Measurements from ENCODE around the gene ATXN1.

ATXN1 gene

GRCh38 chr6:16389642-16390041, 371.6 kb downstream of the ATXN1 start:
- Histone ChIP-seq H4K20me1 (ENCODE audit: control insufficient read depth, insufficient read depth, low read depth, low read length) (no peaks in the 10 kb centered on the region), H3K9me3 (ENCODE audit: control insufficient read depth, insufficient read depth, low read length) (no peaks in the 10 kb centered on the region), H3K4me2 (ENCODE audit: low read length) (no peak overlapping the region), H3K4me3 (ENCODE audit: low read length) (no peak overlapping the region), H3K4me1 (ENCODE audit: control insufficient read depth, low read length) (no peaks in the 10 kb centered on the region), H3K27ac (ENCODE audit: low read depth, low read length) (no peak overlapping the region), H3K9me2 (replicated peaks; ENCODE audit: control insufficient read depth, low read length) (no peaks in the 10 kb centered on the region), H3K27me3 (ENCODE audit: control insufficient read depth, low read length) (no peaks in the 10 kb centered on the region), H3K79me2 (ENCODE audit: control insufficient read depth, low read length) (no peaks in the 10 kb centered on the region), H3K36me3 (ENCODE audit: control insufficient read depth, low read length) (no peaks in the 10 kb centered on the region), H3F3A (ENCODE audit: control insufficient read depth, insufficient read depth) (no peaks in the 10 kb centered on the region)
- TF ChIP-seq CTCF (IDR thresholded peaks at IDR 0.05; ENCODE audit: low read depth, low read length, poor library complexity, severe bottlenecking) = no peak
- TF ChIP-seq EZH2phosphoT487 (IDR thresholded peaks at IDR 0.05; ENCODE audit: borderline replicate concordance, low read length) = no peak

GRCh38 chr6:16388488-16388887, 372.8 kb downstream of the ATXN1 start:
- Histone ChIP-seq H3K27me3 (ENCODE audit: control insufficient read depth, low read length) (no peaks in the 10 kb centered on the region), H3F3A (ENCODE audit: control insufficient read depth, insufficient read depth) (no peaks in the 10 kb centered on the region), H3K27ac (ENCODE audit: low read depth, low read length) (no peak overlapping the region), H3K4me2 (ENCODE audit: low read length) (no peak overlapping the region), H3K9me2 (replicated peaks; ENCODE audit: control insufficient read depth, low read length) (no peaks in the 10 kb centered on the region), H4K20me1 (ENCODE audit: control insufficient read depth, insufficient read depth, low read depth, low read length) (no peaks in the 10 kb centered on the region), H3K4me3 (ENCODE audit: low read length) (no peak overlapping the region), H3K9me3 (ENCODE audit: control insufficient read depth, insufficient read depth, low read length) (no peaks in the 10 kb centered on the region), H3K4me1 (ENCODE audit: control insufficient read depth, low read length) (no peaks in the 10 kb centered on the region), H3K36me3 (ENCODE audit: control insufficient read depth, low read length) (no peaks in the 10 kb centered on the region), H3K79me2 (ENCODE audit: control insufficient read depth, low read length) (no peaks in the 10 kb centered on the region)
- TF ChIP-seq CTCF (IDR thresholded peaks at IDR 0.05; ENCODE audit: low read depth, low read length, poor library complexity, severe bottlenecking) = no peak
- TF ChIP-seq EZH2phosphoT487 (IDR thresholded peaks at IDR 0.05; ENCODE audit: borderline replicate concordance, low read length) = no peak

GRCh38 chr6:16386057-16386456, 375.2 kb downstream of the ATXN1 start:
- Histone ChIP-seq H3K27ac (ENCODE audit: low read depth, low read length) (no peak overlapping the region), H3K79me2 (ENCODE audit: control insufficient read depth, low read length) (no peaks in the 10 kb centered on the region), H3F3A (ENCODE audit: control insufficient read depth, insufficient read depth) (no peaks in the 10 kb centered on the region), H3K27me3 (ENCODE audit: control insufficient read depth, low read length) (no peaks in the 10 kb centered on the region), H3K4me2 (ENCODE audit: low read length) (no peak overlapping the region), H3K9me2 (replicated peaks; ENCODE audit: control insufficient read depth, low read length) (no peaks in the 10 kb centered on the region), H3K4me1 (ENCODE audit: control insufficient read depth, low read length) (peaks cover 7% of the 10 kb centered on the region), H3K9me3 (ENCODE audit: control insufficient read depth, insufficient read depth, low read length) (no peaks in the 10 kb centered on the region), H4K20me1 (ENCODE audit: control insufficient read depth, insufficient read depth, low read depth, low read length) (no peaks in the 10 kb centered on the region), H3K4me3 (ENCODE audit: low read length) (no peak overlapping the region), H3K36me3 (ENCODE audit: control insufficient read depth, low read length) (no peaks in the 10 kb centered on the region)
- TF ChIP-seq CTCF (IDR thresholded peaks at IDR 0.05; ENCODE audit: low read depth, low read length, poor library complexity, severe bottlenecking) (no peak), EZH2phosphoT487 (IDR thresholded peaks at IDR 0.05; ENCODE audit: borderline replicate concordance, low read length) (no peak)
